ENCODE measurements around the gene CCP110. TPM values are rescaled to one million over a fixed set of nuclear protein-coding genes. Genes with fewer than 3 reads are reported as not detected.

The CCP110 gene
- total RNA-seq, 4 donors from 2014 or later, result 8.4 to 21.0 (median 13.5) TPM

DNA sequence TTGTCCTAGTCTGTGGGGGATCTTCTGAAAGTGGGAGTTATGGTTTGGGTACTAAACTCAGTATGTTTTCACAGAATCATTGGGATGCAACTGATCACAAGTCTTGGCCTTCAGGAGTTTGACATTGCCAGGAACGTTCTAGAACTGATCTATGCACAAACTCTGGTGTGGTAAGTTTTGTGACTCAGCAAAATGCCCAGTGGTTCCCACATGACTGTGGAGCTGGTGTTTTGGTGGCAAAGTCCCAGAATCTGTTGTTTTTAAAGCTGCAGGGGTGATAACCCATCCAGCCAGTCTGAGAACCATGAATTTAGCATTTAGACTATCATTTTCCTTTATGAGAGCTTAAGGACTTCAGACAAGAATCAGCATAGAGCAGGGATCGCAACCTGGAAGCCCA lies 42.4 kb upstream of the CCP110 start:
- H3K4me3 ChIP-seq, result no peak overlapping the region
- DNase-seq (ENCODE audit: low spot score in 2 of 2), result no peak
- WGBS, result 70% methylated on average over 2 of the region's 2 CpGs
- TF ChIP-seq, protein P1, sequence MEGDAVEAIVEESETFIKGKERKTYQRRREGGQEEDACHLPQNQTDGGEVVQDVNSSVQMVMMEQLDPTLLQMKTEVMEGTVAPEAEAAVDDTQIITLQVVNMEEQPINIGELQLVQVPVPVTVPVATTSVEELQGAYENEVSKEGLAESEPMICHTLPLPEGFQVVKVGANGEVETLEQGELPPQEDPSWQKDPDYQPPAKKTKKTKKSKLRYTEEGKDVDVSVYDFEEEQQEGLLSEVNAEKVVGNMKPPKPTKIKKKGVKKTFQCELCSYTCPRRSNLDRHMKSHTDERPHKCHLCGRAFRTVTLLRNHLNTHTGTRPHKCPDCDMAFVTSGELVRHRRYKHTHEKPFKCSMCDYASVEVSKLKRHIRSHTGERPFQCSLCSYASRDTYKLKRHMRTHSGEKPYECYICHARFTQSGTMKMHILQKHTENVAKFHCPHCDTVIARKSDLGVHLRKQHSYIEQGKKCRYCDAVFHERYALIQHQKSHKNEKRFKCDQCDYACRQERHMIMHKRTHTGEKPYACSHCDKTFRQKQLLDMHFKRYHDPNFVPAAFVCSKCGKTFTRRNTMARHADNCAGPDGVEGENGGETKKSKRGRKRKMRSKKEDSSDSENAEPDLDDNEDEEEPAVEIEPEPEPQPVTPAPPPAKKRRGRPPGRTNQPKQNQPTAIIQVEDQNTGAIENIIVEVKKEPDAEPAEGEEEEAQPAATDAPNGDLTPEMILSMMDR (IDR thresholded peaks at IDR 0.05), result no peak
- TF ChIP-seq POLR2AphosphoS5 (IDR thresholded peaks at IDR 0.05), result no peak
- no peak for TF ChIP-seq POLR2A (IDR thresholded peaks at IDR 0.05)
- no peak for TF ChIP-seq EP300 (IDR thresholded peaks at IDR 0.05)
- H3K9me3 ChIP-seq, result no peaks in the 10 kb centered on the region
- H3K27ac ChIP-seq, result no peak overlapping the region
- H3K27me3 ChIP-seq, result peaks cover 5% of the 10 kb centered on the region
- no peaks in the 10 kb centered on the region for H3K4me1 ChIP-seq
- no peaks in the 10 kb centered on the region for H3K36me3 ChIP-seq

DNA sequence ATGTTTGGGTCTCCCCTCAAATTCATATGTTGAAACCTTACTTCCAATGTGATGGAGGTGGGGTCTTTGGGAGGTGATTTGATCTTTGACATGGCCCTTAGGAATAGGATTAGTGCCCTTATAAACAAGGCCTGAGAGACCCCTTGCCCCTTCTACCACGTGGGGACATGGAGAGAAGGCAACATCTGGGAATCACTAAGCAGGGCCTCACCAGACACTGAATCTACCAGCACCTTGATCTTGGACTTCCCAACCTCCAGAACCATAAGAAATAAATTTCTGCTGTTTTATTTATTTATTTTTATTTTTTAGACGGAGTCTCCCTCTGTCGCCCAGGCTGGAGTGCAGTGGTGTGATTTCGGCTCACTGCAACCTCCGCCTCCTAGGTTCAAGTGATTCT lies 42.0 kb upstream of the CCP110 start:
- H3K4me3 ChIP-seq, result no peak overlapping the region
- H3K36me3 ChIP-seq, result no peaks in the 10 kb centered on the region
- no peak overlapping the region for H3K27ac ChIP-seq
- no peak for DNase-seq (ENCODE audit: low spot score in 2 of 2)
- H3K4me1 ChIP-seq, result no peaks in the 10 kb centered on the region
- H3K27me3 ChIP-seq, result peaks cover 5% of the 10 kb centered on the region
- no peaks in the 10 kb centered on the region for H3K9me3 ChIP-seq
- 90% methylated on average over 5 of the region's 5 CpGs for WGBS
- no peak for TF ChIP-seq EP300 (IDR thresholded peaks at IDR 0.05)
- TF ChIP-seq, protein P1 (IDR thresholded peaks at IDR 0.05), result no peak

DNA sequence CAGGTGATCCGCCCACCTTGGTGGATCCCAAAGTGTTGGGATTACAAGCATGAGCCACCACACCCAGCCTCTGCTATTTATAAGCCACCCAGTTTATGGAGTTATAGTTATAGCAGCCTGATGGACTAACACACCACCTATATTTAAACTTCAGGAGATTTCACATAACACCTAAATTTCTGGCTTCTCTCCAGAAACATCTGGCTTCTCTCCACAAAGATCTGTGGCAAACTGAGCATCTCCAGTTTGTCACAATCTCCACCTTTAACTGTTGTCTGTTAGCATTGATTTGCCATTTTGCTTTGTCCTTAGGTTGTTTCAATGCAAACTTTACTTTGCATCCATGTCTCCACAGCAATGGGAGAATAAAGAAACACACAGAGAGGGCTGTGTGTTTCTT lies 41.5 kb upstream of the CCP110 start:
- TF ChIP-seq POLR2A (IDR thresholded peaks at IDR 0.05) (no peak), EP300 (IDR thresholded peaks at IDR 0.05) (no peak), POLR2AphosphoS5 (IDR thresholded peaks at IDR 0.05) (no peak)
- TF ChIP-seq, protein P1 (IDR thresholded peaks at IDR 0.05), result no peak
- peaks cover under 1% of the 10 kb centered on the region for H3K4me1 ChIP-seq
- no peak for DNase-seq (ENCODE audit: low spot score in 2 of 2)
- 58% methylated on average over 1 of the region's 1 CpG for WGBS
- no peaks in the 10 kb centered on the region for H3K36me3 ChIP-seq
- no peak overlapping the region for H3K4me3 ChIP-seq
- no peak overlapping the region for H3K27ac ChIP-seq
- peaks cover 5% of the 10 kb centered on the region for H3K27me3 ChIP-seq
- H3K9me3 ChIP-seq, result no peaks in the 10 kb centered on the region

DNA sequence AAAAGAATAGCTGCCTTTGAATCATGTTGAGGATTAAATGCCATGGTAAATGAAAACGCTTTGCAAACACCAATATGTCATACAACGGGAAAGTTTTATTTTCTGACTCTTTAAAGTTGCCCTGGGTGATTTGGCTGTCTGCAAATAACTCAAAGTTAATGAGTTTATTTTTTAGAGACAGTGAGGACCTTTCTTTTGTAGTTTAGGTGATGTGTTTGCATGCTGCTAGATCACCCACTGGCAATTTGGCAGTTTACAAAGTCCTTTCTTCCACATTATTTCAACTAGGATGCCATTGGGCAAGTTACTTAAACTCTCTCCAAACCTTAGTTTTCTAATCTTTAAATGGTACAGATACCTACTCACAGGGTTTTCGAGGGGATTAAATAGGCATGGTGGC lies 39.6 kb upstream of the CCP110 start:
- DNase-seq (ENCODE audit: low spot score in 2 of 2), result no peak
- no peak overlapping the region for H3K27ac ChIP-seq
- H3K4me1 ChIP-seq, result peaks cover 12% of the 10 kb centered on the region
- 86% methylated on average over 3 of the region's 3 CpGs for WGBS
- no peaks in the 10 kb centered on the region for H3K36me3 ChIP-seq
- no peaks in the 10 kb centered on the region for H3K9me3 ChIP-seq
- peaks cover 5% of the 10 kb centered on the region for H3K27me3 ChIP-seq
- no peak overlapping the region for H3K4me3 ChIP-seq
- TF ChIP-seq, protein P1 (IDR thresholded peaks at IDR 0.05), result no peak

DNA sequence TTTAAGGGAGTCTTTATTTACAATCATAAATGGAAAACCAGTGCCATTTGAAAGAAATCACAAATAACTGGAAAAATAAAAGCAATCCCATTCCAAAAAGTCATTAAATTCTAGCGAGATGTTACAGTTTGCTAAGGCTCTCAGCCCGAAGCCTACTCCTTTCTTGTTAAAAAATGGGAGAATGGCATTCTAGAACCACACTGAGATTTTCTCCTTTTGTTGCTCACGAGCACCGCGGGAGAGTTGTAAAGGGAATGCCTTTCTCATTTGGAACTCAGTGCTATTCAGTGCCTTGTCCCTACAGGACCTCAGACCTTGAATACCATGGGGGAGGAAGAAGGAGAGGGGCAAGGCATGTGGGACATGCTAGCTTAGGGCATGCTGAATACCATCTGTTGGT lies 38.1 kb upstream of the CCP110 start:
- 94% methylated on average over 5 of the region's 5 CpGs for WGBS
- no peak overlapping the region for H3K4me3 ChIP-seq

More for the DNA sequence above, 38.1 kb upstream of the CCP110 start:
- no peak for DNase-seq (ENCODE audit: low spot score in 2 of 2)
- Histone ChIP-seq H3K9me3 (no peaks in the 10 kb centered on the region), H3K4me1 (peaks cover 12% of the 10 kb centered on the region), H3K36me3 (no peaks in the 10 kb centered on the region), H3K27ac (no peak overlapping the region), H3K27me3 (peaks cover 5% of the 10 kb centered on the region)
- TF ChIP-seq, protein P1 (IDR thresholded peaks at IDR 0.05), result no peak
- TF ChIP-seq POLR2A (IDR thresholded peaks at IDR 0.05) (no peak), POLR2AphosphoS5 (IDR thresholded peaks at IDR 0.05) (no peak), EP300 (IDR thresholded peaks at IDR 0.05) (no peak)

Measured in suprapubic skin (tissue), 4 donors.